ENCODE measurements around the gene OSTM1.

The OSTM1 gene

GRCh38 chr6:108082539-108082938 lies 8.0 kb upstream of the OSTM1 start:
- no peak overlapping the region for H2AFZ ChIP-seq (ENCODE audit: low read depth, low read length)
- H3K4me3 ChIP-seq (ENCODE audit: low read length): no peak overlapping the region

GRCh38 chr6:108080010-108080780 lies 5.7 kb upstream of the OSTM1 start:
- peaks cover 7% of the 10 kb centered on the region for H3K4me1 ChIP-seq (ENCODE audit: insufficient read depth, low read length)
- no peak overlapping the region for H2AFZ ChIP-seq (ENCODE audit: low read depth, low read length)
- H3K9me3 ChIP-seq (ENCODE audit: low read length): peaks cover 2% of the 10 kb centered on the region
- no peak overlapping the region for H3K4me3 ChIP-seq (ENCODE audit: low read length)
- H3K27me3 ChIP-seq (ENCODE audit: insufficient read depth, low read length): no peaks in the 10 kb centered on the region
- H3K36me3 ChIP-seq (ENCODE audit: insufficient read depth, low read length): no peaks in the 10 kb centered on the region

More at GRCh38 chr6:108082539-108082938, 8.0 kb upstream of the OSTM1 start:
- no peaks in the 10 kb centered on the region for H3K27me3 ChIP-seq (ENCODE audit: insufficient read depth, low read length)
- H3K4me1 ChIP-seq (ENCODE audit: insufficient read depth, low read length): peaks cover 7% of the 10 kb centered on the region
- no peaks in the 10 kb centered on the region for H3K36me3 ChIP-seq (ENCODE audit: insufficient read depth, low read length)
- peaks cover 2% of the 10 kb centered on the region for H3K9me3 ChIP-seq (ENCODE audit: low read length)

- H3K9me3 ChIP-seq (ENCODE audit: low read length): no peaks in the 10 kb centered on the region
- no peaks in the 10 kb centered on the region for H3K36me3 ChIP-seq (ENCODE audit: insufficient read depth, low read length)
- no peak overlapping the region for H3K4me3 ChIP-seq (ENCODE audit: low read length)
- no peak overlapping the region for H2AFZ ChIP-seq (ENCODE audit: low read depth, low read length)
- H3K27me3 ChIP-seq (ENCODE audit: insufficient read depth, low read length): no peaks in the 10 kb centered on the region
- peaks cover 12% of the 10 kb centered on the region for H3K4me1 ChIP-seq (ENCODE audit: insufficient read depth, low read length)
Observed at GRCh38 chr6:108078191-108078590, 3.6 kb upstream of the OSTM1 start.

GRCh38 chr6:108074057-108074358 lies 533 bp downstream of the OSTM1 start:
- Histone ChIP-seq H3K36me3 (ENCODE audit: insufficient read depth, low read length) (no peaks in the 10 kb centered on the region), H2AFZ (ENCODE audit: low read depth, low read length) (peak overlapping the region; percentile 93), H3K4me3 (ENCODE audit: low read length) (peak overlapping the region; percentile 97), H3K9me3 (ENCODE audit: low read length) (no peaks in the 10 kb centered on the region), H3K4me1 (ENCODE audit: insufficient read depth, low read length) (peaks cover 5% of the 10 kb centered on the region), H3K27me3 (ENCODE audit: insufficient read depth, low read length) (no peaks in the 10 kb centered on the region)

- H3K27me3 ChIP-seq (ENCODE audit: insufficient read depth, low read length): no peaks in the 10 kb centered on the region
- H3K9me3 ChIP-seq (ENCODE audit: low read length): no peaks in the 10 kb centered on the region
- no peak overlapping the region for H2AFZ ChIP-seq (ENCODE audit: low read depth, low read length)
- H3K36me3 ChIP-seq (ENCODE audit: insufficient read depth, low read length): no peaks in the 10 kb centered on the region
- H3K4me3 ChIP-seq (ENCODE audit: low read length): no peak overlapping the region
- peaks cover 5% of the 10 kb centered on the region for H3K4me1 ChIP-seq (ENCODE audit: insufficient read depth, low read length)
Observed at GRCh38 chr6:108071736-108072276, 2.7 kb downstream of the OSTM1 start.

- Histone ChIP-seq H3K4me3 (ENCODE audit: low read length) (no peak overlapping the region), H3K9me3 (ENCODE audit: low read length) (no peaks in the 10 kb centered on the region), H3K36me3 (ENCODE audit: insufficient read depth, low read length) (peaks cover 9% of the 10 kb centered on the region), H3K27me3 (ENCODE audit: insufficient read depth, low read length) (no peaks in the 10 kb centered on the region), H3K4me1 (ENCODE audit: insufficient read depth, low read length) (peaks cover 2% of the 10 kb centered on the region), H2AFZ (ENCODE audit: low read depth, low read length) (no peak overlapping the region)
Observed at GRCh38 chr6:108068618-108069017, 5.9 kb downstream of the OSTM1 start.

GRCh38 chr6:108068182-108068581 lies 6.4 kb downstream of the OSTM1 start:
- no peaks in the 10 kb centered on the region for H3K9me3 ChIP-seq (ENCODE audit: low read length)
- H3K4me1 ChIP-seq (ENCODE audit: insufficient read depth, low read length): no peaks in the 10 kb centered on the region
- no peak overlapping the region for H3K4me3 ChIP-seq (ENCODE audit: low read length)
- no peak overlapping the region for H2AFZ ChIP-seq (ENCODE audit: low read depth, low read length)
- H3K27me3 ChIP-seq (ENCODE audit: insufficient read depth, low read length): no peaks in the 10 kb centered on the region
- peaks cover 10% of the 10 kb centered on the region for H3K36me3 ChIP-seq (ENCODE audit: insufficient read depth, low read length)

- H3K4me3 ChIP-seq (ENCODE audit: low read length): no peak overlapping the region
- H3K9me3 ChIP-seq (ENCODE audit: low read length): no peaks in the 10 kb centered on the region
- H2AFZ ChIP-seq (ENCODE audit: low read depth, low read length): no peak overlapping the region
- H3K27me3 ChIP-seq (ENCODE audit: insufficient read depth, low read length): no peaks in the 10 kb centered on the region
- no peaks in the 10 kb centered on the region for H3K4me1 ChIP-seq (ENCODE audit: insufficient read depth, low read length)
- peaks cover 12% of the 10 kb centered on the region for H3K36me3 ChIP-seq (ENCODE audit: insufficient read depth, low read length)
Observed at GRCh38 chr6:108052706-108053105, 21.8 kb downstream of the OSTM1 start.

GRCh38 chr6:108051481-108051880 lies 23.1 kb downstream of the OSTM1 start:
- Histone ChIP-seq H3K36me3 (ENCODE audit: insufficient read depth, low read length) (peaks cover 12% of the 10 kb centered on the region), H2AFZ (ENCODE audit: low read depth, low read length) (no peak overlapping the region), H3K27me3 (ENCODE audit: insufficient read depth, low read length) (no peaks in the 10 kb centered on the region), H3K4me3 (ENCODE audit: low read length) (no peak overlapping the region), H3K9me3 (ENCODE audit: low read length) (no peaks in the 10 kb centered on the region), H3K4me1 (ENCODE audit: insufficient read depth, low read length) (no peaks in the 10 kb centered on the region)

- no peak overlapping the region for H2AFZ ChIP-seq (ENCODE audit: low read depth, low read length)
- H3K4me3 ChIP-seq (ENCODE audit: low read length): no peak overlapping the region
- H3K4me1 ChIP-seq (ENCODE audit: insufficient read depth, low read length): no peaks in the 10 kb centered on the region
- H3K9me3 ChIP-seq (ENCODE audit: low read length): peaks cover 2% of the 10 kb centered on the region
- H3K36me3 ChIP-seq (ENCODE audit: insufficient read depth, low read length): peaks cover 29% of the 10 kb centered on the region
- no peaks in the 10 kb centered on the region for H3K27me3 ChIP-seq (ENCODE audit: insufficient read depth, low read length)
Observed at GRCh38 chr6:108039681-108040080, 34.9 kb downstream of the OSTM1 start.

GRCh38 chr6:108036884-108037283 lies 37.7 kb downstream of the OSTM1 start:
- Histone ChIP-seq H3K27me3 (ENCODE audit: insufficient read depth, low read length) (no peaks in the 10 kb centered on the region), H3K36me3 (ENCODE audit: insufficient read depth, low read length) (peaks cover 25% of the 10 kb centered on the region)

GRCh38 chr6:108031968-108032367 lies 42.6 kb downstream of the OSTM1 start:
- Histone ChIP-seq H3K27me3 (ENCODE audit: insufficient read depth, low read length) (no peaks in the 10 kb centered on the region), H2AFZ (ENCODE audit: low read depth, low read length) (no peak overlapping the region), H3K36me3 (ENCODE audit: insufficient read depth, low read length) (peaks cover 3% of the 10 kb centered on the region), H3K4me1 (ENCODE audit: insufficient read depth, low read length) (no peaks in the 10 kb centered on the region), H3K4me3 (ENCODE audit: low read length) (no peak overlapping the region), H3K9me3 (ENCODE audit: low read length) (peaks cover 3% of the 10 kb centered on the region)

More at GRCh38 chr6:108036884-108037283, 37.7 kb downstream of the OSTM1 start:
- peaks cover 4% of the 10 kb centered on the region for H3K9me3 ChIP-seq (ENCODE audit: low read length)
- H3K4me3 ChIP-seq (ENCODE audit: low read length): no peak overlapping the region
- H3K4me1 ChIP-seq (ENCODE audit: insufficient read depth, low read length): no peaks in the 10 kb centered on the region
- H2AFZ ChIP-seq (ENCODE audit: low read depth, low read length): no peak overlapping the region

- H3K4me3 ChIP-seq (ENCODE audit: low read length): no peak overlapping the region
- no peaks in the 10 kb centered on the region for H3K4me1 ChIP-seq (ENCODE audit: insufficient read depth, low read length)
- peaks cover 3% of the 10 kb centered on the region for H3K36me3 ChIP-seq (ENCODE audit: insufficient read depth, low read length)
- no peaks in the 10 kb centered on the region for H3K27me3 ChIP-seq (ENCODE audit: insufficient read depth, low read length)
- H3K9me3 ChIP-seq (ENCODE audit: low read length): peaks cover 3% of the 10 kb centered on the region
- no peak overlapping the region for H2AFZ ChIP-seq (ENCODE audit: low read depth, low read length)
Observed at GRCh38 chr6:108030211-108030610, 44.3 kb downstream of the OSTM1 start.
